Erythroblast (primary cell): ENCODE results near the gene FOXI1.

Experiments used
- GATA1 ChIP-seq: IDR thresholded peaks from 2 replicates; pipeline ENCODE4 v1.6.1; 2011; ENCODE audit warnings: low read depth, mild to moderate bottlenecking, control low read depth, low read length, moderate library complexity
- POLR2A ChIP-seq: IDR thresholded peaks from 2 replicates; pipeline ENCODE4 v1.6.1; 2011; ENCODE audit warnings: mild to moderate bottlenecking, low read length

- TF ChIP-seq POLR2A (no peak), GATA1 (no peak)
Observed at GRCh38 chr5:170105642-170106611, at the start of gene FOXI1.
